ENCODE results near the gene ATXN7.

DNA sequence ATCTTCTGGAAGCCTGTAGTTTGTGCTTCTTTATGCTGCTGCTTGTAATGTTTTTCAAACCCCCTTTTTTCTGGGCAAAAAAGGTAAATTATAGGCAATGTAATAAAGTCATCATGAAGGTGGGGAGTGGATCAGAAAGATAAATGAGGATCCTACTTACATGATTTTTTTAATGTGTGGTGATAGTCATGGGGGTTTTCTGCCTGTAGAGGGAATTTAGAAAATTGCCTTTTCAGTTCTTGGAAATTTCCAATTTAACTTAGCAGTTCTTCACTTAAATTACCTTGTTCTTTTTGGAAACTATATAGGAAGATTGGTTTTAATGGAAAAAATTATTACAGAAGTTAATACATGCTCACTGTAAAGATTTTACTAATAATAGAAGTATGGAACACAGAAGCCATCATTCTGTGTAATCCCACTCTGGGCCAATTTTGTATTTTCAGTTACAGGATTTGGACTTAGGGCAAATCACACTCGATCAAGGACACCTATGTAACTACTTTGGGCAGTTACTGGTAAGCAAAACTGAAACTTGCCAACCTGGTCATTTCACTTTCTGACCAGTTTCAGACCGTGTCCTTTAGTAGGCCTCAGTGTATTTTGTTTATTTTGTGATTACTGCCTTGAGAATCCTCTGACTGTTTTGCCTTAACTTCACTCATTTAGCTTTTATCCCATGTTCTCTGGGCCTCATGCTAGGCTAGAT is 59.0 kb downstream of the ATXN7 start:
- TF ChIP-seq SMC3 (conservative IDR thresholded peaks at IDR 0.05; ENCODE audit: poor library complexity) (no peak), TAF1 (IDR thresholded peaks at IDR 0.05; ENCODE audit: low read depth) (no peak)
